Measurements from ENCODE around the gene CD4.

The CD4 gene

DNA sequence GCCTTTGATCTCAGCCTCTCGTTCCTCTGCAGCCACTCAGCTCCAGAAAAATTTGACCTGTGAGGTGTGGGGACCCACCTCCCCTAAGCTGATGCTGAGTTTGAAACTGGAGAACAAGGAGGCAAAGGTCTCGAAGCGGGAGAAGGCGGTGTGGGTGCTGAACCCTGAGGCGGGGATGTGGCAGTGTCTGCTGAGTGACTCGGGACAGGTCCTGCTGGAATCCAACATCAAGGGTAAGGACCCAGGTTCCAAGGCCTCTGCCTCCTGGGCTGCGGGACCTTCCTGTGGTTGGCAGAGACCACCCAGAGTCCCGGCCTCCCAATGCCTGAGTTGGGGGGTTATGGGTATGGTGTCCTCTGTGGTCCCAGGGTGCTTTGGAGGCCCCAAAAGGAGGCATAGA is 27.8 kb downstream of the CD4 start:
- DNase-seq, result no peak

DNA sequence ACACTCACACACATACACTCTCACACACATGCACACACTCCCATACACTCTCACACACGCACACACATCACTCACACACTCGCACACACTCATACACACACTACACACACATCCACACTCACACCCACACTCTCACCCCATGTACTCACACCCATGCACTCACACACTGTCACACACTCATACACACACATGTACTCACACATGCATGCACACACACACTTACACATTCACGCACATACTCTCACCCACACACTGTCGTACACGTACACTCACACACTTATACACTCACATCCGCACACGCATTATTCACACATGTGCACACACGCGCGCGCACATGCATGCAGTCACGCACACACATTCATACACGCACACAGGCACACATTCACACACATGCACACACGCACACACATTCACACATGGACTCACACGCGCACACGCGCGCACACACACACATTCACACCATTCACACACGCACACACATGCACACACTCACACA is 28.4 kb downstream of the CD4 start:
- DNase-seq, result no peak

DNA sequence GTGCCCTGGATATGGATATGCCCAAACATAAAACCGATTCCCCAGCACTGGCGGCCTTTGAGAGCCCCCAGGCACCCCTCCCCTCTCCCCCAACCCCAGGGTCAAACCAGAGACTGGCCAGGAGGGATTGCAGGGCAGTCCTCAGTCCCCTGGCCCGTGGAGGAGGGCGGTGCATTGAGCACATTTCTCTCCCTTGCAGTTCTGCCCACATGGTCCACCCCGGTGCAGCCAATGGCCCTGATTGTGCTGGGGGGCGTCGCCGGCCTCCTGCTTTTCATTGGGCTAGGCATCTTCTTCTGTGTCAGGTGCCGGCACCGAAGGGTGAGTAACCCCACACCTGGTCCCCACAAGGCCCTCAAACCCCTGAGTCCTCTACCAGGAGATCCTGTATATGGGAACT is 28.9 kb downstream of the CD4 start:
- DNase-seq, result no peak

DNA sequence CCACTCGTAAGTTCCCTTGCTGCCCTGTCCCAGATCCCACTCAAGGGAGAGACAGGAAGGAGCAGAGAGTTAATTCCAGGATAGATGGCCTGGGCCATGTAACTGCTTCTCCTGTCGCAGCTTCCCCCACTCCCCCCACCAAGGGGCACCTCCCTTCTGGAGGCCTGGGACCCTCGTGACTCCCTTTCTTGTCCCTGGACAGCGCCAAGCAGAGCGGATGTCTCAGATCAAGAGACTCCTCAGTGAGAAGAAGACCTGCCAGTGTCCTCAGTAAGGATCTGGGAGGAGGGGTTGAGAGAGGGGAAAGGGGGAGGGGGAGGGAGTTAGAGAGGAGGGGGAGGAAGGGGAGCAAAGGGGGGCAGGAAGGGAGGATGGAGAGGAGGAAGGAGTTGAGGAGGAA is 29.3 kb downstream of the CD4 start:
- no peak for DNase-seq

DNA sequence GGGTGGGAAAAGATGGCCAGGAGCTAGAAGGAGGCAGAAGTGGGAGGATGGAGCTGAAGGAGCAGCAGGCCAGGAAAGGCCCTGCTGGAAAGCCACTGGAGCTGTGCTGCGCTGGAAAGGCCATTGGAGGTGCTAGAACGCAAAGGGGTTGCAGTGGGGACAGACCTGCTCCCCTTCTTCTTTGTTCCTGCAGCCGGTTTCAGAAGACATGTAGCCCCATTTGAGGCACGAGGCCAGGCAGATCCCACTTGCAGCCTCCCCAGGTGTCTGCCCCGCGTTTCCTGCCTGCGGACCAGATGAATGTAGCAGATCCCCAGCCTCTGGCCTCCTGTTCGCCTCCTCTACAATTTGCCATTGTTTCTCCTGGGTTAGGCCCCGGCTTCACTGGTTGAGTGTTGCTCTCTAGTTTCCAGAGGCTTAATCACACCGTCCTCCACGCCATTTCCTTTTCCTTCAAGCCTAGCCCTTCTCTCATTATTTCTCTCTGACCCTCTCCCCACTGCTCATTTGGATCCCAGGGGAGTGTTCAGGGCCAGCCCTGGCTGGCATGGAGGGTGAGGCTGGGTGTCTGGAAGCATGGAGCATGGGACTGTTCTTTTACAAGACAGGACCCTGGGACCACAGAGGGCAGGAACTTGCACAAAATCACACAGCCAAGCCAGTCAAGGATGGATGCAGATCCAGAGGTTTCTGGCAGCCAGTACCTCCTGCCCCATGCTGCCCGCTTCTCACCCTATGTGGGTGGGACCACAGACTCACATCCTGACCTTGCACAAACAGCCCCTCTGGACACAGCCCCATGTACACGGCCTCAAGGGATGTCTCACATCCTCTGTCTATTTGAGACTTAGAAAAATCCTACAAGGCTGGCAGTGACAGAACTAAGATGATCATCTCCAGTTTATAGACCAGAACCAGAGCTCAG is 30.0 kb downstream of the CD4 start:
- no peak for DNase-seq

DNA sequence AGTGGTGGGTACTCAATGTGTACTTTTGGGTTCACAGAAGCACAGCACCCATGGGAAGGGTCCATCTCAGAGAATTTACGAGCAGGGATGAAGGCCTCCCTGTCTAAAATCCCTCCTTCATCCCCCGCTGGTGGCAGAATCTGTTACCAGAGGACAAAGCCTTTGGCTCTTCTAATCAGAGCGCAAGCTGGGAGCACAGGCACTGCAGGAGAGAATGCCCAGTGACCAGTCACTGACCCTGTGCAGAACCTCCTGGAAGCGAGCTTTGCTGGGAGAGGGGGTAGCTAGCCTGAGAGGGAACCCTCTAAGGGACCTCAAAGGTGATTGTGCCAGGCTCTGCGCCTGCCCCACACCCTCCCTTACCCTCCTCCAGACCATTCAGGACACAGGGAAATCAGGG is 30.8 kb downstream of the CD4 start:
- DNase-seq, result no peak

DNA sequence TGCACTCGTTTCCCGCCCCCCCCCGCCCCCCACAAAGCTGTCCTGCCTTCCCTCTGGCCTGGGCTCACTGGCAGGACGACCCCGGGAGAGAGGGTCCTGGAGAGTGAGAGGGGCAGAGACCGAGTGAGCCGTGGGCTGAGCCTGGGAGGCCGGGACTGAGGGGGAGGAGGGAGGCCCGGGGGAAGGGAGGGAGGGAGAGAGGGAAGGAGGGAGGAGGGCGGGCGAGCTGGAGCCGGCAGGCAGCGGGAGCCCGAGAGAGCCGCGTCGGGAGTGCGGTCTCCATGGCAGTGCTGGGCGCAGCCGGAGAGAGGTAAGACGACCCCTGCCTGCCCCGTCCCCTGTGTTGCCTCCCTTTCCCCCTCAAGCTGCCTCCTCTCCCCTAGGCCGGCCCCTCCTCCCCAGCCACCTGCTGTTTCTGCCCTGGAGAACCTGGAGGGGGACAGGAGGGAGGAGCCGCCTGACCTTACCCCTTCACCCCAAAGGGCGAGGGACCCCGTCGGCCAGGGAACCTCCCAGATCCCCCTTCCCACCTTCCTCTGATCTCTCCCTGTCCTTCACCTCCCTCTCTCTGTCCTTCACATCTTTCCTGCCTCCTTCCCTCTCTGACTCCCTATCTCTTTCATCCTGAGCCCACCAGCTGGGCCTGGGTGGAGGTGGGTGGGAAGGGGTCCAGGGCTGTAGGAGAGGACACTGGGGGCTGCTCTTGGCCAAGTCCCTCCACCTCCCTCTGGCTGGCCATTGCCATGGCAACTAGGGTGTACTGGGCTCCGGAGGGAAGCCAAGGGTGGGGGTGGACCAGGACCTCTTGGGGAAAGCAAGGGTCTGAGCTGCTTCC is 32.5 kb downstream of the CD4 start, which contains the start of gene GPR162:
Gene GPR162 (plus strand): TSS at position 231 of the 835 bp plus-strand sequence. CDS start 2,078 bp downstream, outside the sequence.
- DNase-seq, result peak; percentile 59

DNA sequence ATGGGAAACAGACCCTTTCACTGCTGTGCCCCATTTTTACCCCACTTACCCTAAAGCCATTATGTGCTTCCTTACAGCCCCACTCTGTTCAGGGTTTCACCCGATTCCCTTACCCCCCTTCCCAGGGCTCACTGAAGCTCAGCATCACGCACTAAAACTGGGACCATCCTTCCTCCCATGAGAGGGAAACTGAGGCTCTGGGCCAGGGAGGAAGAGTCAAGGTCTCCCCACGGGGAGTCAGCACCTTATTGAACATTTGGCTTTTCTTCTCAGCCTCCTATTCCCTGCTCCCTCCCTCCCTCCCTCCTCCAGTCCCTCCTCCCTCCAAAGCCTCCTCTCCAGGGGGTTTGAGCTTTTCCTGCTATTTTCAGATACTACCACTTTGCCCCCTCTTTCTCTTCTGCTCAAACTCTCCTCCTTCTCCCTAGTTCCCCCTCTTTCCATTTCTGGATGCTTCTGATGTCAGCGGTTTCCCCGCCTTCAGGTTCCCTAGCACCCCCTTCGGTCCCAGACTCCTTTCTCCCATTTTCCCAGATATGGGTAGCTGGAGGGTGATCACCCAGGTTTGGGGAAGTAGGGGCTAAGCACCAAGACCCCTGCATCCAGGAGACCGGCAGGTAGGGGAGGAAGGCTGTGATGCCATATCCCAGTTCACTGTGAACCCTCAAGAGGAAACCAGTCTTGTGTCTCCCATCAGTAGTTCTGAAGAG is 33.3 kb downstream of the CD4 start:
- no peak for DNase-seq

DNA sequence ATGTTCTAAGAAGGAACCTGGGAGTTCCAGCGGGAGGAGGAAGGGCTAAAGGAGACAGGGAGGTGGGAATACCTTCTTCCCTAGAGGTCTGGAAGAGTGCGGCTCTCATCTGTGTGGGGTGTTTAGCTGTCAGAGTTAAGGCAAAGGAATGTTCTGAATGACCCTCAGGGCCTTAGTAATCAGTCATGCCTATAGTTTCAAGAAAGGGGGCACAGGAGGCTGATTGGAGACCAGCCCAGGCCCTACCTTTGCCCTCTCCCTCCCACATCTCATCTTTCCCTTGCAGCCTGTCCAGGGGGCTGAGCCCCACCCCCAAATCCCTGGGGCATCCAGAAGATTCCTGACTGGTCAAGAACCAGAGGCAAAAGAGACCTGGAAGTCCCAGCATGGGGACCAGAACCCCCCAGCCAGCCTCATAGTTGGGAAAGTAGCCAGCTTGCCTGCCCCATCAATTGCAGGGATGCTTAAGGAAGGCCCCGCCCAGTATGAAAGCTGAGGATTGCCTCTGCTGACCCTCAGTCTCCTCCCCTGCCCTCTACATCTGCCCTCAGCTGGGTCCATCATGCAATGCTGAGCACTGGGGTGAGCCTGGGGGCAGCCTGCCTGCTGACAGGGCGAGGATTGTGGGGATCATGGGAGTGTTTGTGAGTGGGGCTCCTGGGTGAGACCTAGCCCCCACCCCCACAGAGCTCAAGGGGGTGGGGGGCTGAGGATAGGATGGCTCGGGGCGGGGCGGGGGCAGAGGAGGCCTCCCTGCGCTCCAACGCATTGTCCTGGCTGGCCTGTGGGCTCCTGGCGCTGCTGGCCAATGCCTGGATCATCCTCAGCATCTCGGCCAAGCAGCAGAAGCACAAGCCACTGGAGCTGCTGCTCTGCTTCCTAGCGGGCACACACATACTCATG is 34.1 kb downstream of the CD4 start:
- DNase-seq, result no peak

DNA sequence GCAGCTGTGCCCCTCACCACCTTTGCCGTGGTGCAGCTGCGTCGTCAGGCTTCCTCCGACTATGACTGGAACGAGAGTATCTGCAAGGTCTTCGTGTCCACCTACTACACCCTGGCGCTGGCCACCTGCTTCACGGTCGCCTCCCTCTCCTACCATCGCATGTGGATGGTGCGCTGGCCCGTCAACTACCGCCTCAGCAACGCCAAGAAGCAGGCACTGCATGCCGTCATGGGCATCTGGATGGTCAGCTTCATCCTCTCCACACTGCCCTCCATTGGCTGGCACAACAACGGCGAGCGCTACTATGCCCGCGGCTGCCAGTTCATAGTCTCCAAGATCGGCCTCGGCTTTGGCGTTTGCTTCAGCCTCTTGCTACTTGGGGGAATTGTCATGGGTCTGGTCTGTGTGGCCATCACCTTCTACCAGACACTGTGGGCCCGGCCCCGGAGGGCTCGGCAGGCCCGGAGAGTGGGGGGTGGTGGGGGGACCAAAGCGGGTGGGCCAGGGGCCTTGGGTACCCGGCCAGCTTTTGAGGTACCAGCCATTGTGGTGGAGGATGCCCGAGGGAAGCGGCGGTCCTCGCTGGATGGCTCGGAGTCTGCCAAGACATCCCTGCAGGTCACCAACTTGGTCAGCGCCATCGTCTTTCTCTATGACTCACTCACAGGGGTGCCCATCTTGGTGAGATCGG is 34.9 kb downstream of the CD4 start:
- DNase-seq, result no peak

DNA sequence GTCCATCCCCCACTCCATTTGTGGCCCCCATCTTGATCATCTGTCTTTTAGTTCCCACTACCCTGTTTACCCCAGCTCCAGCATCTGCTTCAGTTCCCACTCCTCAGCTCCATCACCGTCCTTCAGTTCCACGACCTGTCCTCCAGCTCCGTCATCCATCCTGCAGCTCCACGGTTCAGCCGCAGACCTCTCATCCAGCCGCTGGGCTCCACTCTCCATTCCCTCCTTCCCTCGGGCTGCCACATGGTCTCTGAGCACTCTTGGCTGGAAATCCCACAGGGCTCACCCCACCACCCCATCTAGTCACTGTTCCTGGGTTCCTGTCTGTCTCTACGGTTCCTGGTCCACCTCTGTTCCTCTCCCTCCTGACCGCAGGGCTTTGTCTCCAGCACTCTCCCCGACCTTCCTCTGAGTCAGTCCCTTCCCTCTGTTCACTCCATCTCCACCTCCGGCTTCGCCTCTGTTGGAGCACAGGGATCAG is 35.6 kb downstream of the CD4 start:
- DNase-seq, result no peak

DNA sequence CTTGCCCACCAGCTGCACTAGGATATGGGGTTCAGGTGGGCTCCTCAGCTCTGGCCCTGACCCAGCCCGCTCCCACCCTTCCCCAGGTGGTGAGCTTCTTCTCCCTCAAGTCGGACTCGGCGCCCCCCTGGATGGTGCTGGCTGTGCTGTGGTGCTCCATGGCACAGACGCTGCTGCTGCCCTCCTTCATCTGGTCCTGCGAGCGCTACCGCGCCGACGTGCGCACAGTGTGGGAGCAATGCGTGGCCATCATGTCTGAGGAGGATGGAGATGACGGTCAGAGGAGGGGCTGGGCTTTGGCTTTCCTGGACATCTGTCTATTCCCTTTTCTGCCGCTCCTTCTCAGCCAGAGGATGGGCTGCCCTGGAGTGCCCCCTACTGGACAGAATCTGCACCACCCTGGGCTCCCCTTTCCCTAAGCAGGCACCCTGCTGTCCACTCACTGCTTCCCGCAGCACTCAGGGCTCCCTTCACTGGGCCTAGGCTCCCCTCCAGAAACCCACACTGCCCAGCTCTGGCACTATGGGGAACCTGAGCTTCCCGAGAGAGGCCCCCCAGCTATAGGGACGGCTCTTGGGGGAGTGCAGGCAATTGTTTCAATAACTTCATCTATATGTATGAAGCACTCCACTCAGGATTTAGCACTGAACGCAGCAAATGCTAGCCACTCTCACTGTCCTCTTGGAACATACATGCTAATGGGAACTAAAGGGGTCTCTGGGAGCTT is 36.2 kb downstream of the CD4 start:
- peak; percentile 92 for DNase-seq

DNA sequence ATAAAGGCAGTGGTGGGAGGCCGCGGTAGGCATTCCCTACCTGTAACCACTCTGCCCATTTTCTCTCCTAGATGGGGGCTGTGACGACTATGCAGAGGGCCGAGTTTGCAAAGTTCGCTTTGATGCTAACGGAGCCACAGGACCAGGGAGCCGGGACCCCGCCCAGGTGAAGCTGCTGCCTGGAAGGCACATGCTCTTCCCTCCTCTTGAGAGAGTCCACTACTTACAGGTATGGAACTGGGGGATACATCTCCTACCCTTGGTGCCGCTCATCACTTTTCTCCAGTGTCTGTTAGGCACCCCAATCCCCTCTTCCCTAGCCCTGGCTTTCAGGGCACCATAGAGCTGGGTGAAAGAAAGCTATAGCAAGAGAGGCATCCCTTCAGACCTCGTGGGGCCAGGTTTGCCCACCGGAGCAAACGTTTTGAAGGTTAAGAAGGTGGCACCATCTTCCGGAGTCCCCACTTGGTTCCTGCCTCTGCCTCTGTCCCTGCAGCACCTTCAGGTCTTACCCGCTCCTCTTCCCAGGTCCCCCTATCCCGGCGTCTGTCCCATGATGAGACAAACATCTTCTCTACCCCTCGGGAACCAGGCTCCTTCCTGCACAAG is 36.9 kb downstream of the CD4 start:
- no peak for DNase-seq

DNA sequence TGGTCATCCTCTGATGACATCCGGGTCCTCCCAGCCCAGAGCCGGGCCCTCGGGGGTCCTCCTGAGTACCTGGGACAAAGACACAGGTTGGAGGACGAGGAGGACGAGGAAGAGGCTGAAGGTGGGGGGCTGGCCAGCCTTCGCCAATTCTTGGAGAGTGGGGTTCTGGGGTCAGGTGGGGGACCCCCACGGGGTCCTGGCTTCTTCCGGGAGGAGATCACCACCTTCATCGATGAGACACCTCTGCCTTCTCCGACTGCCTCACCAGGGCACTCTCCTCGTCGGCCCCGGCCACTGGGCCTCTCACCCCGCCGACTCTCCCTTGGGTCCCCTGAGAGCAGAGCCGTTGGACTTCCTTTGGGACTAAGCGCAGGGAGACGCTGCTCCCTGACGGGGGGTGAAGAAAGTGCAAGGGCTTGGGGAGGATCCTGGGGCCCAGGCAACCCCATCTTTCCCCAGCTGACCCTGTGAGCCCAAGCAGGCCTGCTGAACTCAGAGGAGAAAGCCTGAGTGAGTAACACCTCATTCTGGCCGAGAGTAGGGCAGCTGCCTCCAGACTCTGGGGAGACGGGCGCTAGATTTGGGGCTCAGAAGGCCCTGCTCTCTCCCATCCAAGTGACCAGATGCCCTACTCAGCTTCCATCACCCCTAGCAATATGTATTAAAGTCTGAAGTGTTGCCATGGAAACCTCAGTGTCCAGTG is 37.6 kb downstream of the CD4 start:
- no peak for DNase-seq

DNA sequence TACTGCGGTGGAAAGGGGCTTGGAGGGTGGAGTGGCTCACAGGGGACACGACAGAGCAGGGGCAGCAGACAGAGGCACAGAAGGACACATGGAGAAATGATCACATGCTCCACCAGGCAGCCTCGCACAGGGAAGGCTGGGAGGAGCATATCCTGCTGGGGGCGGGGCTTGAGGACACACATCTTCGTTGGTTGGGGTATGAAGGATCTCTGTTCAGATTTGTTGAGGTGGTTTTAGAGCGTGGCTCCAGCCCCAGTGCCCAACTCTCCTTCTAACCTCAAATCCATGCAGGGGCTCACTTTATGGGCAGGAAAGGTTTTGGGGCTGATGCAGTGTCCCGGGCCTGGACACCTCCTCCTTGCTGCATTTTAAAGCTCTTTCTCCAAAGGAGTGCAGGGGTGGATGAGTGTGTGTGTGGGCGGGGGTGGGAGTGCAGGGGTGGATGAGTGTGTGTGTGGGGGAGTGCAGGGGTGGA is 38.1 kb downstream of the CD4 start:
- peak; percentile 90 for DNase-seq

DNA sequence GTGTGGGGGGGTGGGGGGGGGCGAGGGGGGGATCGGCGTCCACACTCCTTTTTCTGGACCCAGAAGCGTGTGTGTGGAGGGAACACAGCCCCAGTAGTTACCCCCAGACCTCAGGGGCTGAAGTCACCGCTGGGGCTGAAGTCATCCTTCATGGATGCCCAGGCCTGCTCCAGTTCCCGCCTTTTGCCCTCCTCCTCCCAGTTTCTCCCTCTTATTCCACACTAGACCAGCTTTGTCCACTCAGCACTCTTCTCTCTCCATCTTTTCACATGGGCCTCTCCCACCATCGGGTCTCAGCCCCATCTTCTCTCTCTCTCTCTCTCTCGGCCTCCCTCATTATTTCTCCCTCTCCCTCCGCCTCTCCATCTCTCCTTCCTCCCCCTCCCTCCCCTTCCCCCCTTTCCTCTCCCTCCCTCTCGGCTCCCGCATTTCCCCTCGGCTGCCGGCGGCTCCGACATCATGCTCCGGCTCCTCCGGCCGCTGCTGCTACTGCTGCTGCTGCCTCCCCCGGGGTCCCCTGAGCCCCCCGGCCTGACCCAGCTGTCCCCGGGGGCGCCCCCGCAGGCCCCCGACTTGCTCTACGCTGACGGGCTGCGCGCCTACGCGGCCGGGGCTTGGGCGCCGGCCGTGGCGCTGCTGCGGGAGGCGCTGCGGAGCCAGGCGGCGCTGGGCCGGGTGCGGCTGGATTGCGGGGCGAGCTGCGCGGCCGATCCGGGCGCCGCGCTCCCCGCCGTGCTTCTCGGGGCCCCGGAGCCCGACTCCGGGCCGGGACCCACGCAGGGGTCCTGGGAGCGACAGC is 38.9 kb downstream of the CD4 start, which contains the start of gene P3H3:
Gene P3H3 (plus strand): TSS at position 426 of the 799 bp plus-strand sequence. CDS start 34 bp downstream, at position 460.
- peak; percentile 54 for DNase-seq

DNA sequence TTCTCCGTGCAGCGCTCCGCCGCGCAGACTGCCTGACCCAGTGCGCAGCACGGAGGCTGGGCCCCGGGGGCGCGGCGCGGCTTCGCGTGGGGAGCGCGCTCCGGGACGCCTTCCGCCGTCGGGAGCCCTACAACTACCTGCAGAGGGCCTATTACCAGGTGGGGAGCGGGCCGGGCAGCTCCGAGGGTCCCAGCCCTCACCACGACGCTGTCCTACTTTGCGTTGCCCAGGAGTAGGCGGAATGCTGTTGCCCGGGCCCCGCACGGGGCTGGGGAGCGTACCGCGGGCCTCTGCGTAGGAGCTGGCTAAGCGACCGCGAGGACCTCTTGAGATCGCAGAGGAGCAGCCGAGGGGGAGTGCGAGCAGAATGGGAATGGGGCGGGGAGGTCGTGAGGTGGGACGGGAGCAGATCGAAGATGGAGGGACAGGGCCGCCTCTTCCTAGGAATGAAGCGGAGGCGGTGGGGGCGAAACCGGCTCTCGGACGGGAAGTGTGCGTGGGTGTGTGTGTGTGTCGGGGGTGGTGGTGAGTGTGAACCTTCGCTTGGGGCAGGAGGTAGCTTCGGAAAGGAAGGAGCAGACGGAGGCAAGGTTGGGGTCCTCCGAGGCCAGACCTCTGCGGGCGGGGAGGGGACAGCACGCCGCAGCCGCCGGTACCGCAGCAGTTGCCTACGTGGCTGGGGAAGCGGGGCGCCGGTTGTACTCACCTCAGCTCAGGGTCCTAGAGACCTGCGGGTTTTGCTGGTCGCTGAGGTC is 39.6 kb downstream of the CD4 start:
- no peak for DNase-seq

Measured in NCI-H1694 treated with DMSO at 0.1 percent for 48 hours (cell line).